ENCODE measurements around the gene RPL10. TPM values are rescaled to one million over a fixed set of nuclear protein-coding genes. Genes with fewer than 3 reads are reported as not detected.

Gene RPL10
- polyA plus RNA-seq (2011; rRNA removed) (3,912 and 4,828 TPM in 2 replicates), polyA minus RNA-seq (2011; rRNA and poly(A)+ RNA removed) (1,196 and 1,530 TPM in 2 replicates)

- CTCF ChIA-PET = interaction anchor here (1.1 to 1.8 kb wide), 3 partner anchors 12 to 133 kb away, joined by 3 to 7 read pairs (median 5); partner anchors contain the start of gene DNASE1L1
Measured at GRCh38 chrX:154397888-154398667, at the start of gene RPL10. Gene RPL10, plus strand, starts transcription at chrX:154398377. Its CDS starts 143 bp downstream, at chrX:154398520.

GRCh38 chrX:154348646-154349358 lies 49.4 kb upstream of the RPL10 start:
- Histone ChIP-seq H3K9me3 (ENCODE audit: control insufficient read depth, insufficient read depth, low read length) (no peaks in the 10 kb centered on the region), H3K27ac (ENCODE audit: low read depth, low read length) (peak overlapping the region; percentile 47), H3K27me3 (ENCODE audit: control insufficient read depth, insufficient read depth, low read length) (no peaks in the 10 kb centered on the region), H3K4me3 (ENCODE audit: low read depth, low read length) (no peak overlapping the region)
- POLR2A ChIA-PET = interaction anchor here (1.5 kb wide), 1 partner anchor 17 kb away, joined by 4 read pairs; no protein-coding TSS in a partner anchor
- DNase-seq (ENCODE audit: low read depth, low spot score) = no peak
- CTCF ChIA-PET = no interaction called here
- TF ChIP-seq, protein P1, sequence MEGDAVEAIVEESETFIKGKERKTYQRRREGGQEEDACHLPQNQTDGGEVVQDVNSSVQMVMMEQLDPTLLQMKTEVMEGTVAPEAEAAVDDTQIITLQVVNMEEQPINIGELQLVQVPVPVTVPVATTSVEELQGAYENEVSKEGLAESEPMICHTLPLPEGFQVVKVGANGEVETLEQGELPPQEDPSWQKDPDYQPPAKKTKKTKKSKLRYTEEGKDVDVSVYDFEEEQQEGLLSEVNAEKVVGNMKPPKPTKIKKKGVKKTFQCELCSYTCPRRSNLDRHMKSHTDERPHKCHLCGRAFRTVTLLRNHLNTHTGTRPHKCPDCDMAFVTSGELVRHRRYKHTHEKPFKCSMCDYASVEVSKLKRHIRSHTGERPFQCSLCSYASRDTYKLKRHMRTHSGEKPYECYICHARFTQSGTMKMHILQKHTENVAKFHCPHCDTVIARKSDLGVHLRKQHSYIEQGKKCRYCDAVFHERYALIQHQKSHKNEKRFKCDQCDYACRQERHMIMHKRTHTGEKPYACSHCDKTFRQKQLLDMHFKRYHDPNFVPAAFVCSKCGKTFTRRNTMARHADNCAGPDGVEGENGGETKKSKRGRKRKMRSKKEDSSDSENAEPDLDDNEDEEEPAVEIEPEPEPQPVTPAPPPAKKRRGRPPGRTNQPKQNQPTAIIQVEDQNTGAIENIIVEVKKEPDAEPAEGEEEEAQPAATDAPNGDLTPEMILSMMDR (IDR thresholded peaks at IDR 0.05; ENCODE audit: low read depth, low read length) = no peak

More at GRCh38 chrX:154397888-154398667, at the start of gene RPL10:
- H3K9me3 ChIP-seq (ENCODE audit: control insufficient read depth, insufficient read depth, low read length) = no peaks in the 10 kb centered on the region
- H3K27ac ChIP-seq (ENCODE audit: low read depth, low read length) = peak within 1 kb of the TSS; percentile 98
- H3K27me3 ChIP-seq (ENCODE audit: control insufficient read depth, insufficient read depth, low read length) = no peaks in the 10 kb centered on the region
- POLR2A ChIA-PET = interaction anchor here (0.6 to 1.8 kb wide), 10 partner anchors 9 to 133 kb away, joined by 3 to 12 read pairs (median 4); partner anchors contain the start of genes ATP6AP1 and DNASE1L1
- peak; percentile 94 for DNase-seq (ENCODE audit: low read depth, low spot score)
- TF ChIP-seq, protein P1 (IDR thresholded peaks at IDR 0.05; ENCODE audit: low read depth, low read length) = no peak
- peak within 1 kb of the TSS; percentile 84 for H3K4me3 ChIP-seq (ENCODE audit: low read depth, low read length)

DNA sequence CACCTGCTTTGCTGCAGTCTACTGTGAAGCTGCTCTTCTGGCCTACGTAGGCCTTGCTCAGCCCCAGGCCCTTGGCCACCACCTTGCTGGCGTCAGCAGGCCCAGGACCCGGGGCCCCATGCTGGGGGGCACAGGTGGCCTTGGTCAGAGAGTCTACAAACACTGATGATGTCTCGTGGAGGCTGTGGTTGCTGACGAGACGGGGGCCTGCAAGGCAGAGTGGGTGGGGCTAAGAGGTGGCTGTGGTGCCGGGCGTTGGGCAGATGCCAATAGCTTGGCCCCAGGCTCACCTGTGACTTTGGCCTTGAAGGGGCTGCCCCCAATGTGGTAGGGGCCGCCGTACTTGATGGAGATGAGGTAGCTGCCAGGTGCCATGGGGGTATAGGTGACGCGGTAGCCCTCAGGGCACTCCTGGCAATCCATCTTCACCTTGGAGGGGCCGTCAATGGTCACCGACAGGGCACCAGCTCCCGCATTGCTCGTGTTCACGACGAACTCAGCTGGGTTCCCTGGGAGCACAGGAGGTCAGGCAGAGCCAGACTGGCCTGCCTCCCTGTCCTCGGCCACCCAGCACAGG lies 48.7 kb upstream of the RPL10 start:
- ChIA-PET POLR2A (no interaction called here), CTCF (no interaction called here)
- DNase-seq (ENCODE audit: low read depth, low spot score) = no peak
- H3K4me3 ChIP-seq (ENCODE audit: low read depth, low read length) = no peak overlapping the region
- H3K9me3 ChIP-seq (ENCODE audit: control insufficient read depth, insufficient read depth, low read length) = no peaks in the 10 kb centered on the region
- TF ChIP-seq, protein P1 (IDR thresholded peaks at IDR 0.05; ENCODE audit: low read depth, low read length) = no peak
- H3K27me3 ChIP-seq (ENCODE audit: control insufficient read depth, insufficient read depth, low read length) = no peaks in the 10 kb centered on the region
- H3K27ac ChIP-seq (ENCODE audit: low read depth, low read length) = peak overlapping the region; percentile 47

GRCh38 chrX:154349979-154350378 lies 48.2 kb upstream of the RPL10 start:
- no peak overlapping the region for H3K27ac ChIP-seq (ENCODE audit: low read depth, low read length)
- no peaks in the 10 kb centered on the region for H3K9me3 ChIP-seq (ENCODE audit: control insufficient read depth, insufficient read depth, low read length)
- ChIA-PET CTCF (no interaction called here), POLR2A (no interaction called here)
- DNase-seq (ENCODE audit: low read depth, low spot score) = no peak
- H3K27me3 ChIP-seq (ENCODE audit: control insufficient read depth, insufficient read depth, low read length) = no peaks in the 10 kb centered on the region
- TF ChIP-seq, protein P1 (IDR thresholded peaks at IDR 0.05; ENCODE audit: low read depth, low read length) = no peak
- H3K4me3 ChIP-seq (ENCODE audit: low read depth, low read length) = no peak overlapping the region

All from AG04450 (cell line).